Limb (tissue), 2 donors: ENCODE measurements around the gene MRPL48.
"Not testable (repeated sequence)": the region's sequence is repeated elsewhere in the genome, so short reads cannot be mapped to it uniquely, and the experiment has no call there.

ENCODE experiments used
- DNase-seq, 2 donors: peaks; one replicate each; pipeline ENCODE4 v3.0.0-alpha.2; 2016; ENCODE audit errors: extremely low spot score in 2 of 2

MRPL48 gene

GRCh38 chr11:73787643-73788558 is at the start of gene MRPL48:
TSS of gene MRPL48 (plus strand) at chr11:73787874. CDS start at chr11:73787972, 98 bp downstream.
- peak; percentile 92 to 93 for DNase-seq

GRCh38 chr11:73743045-73743444 is 44.6 kb upstream of the MRPL48 start:
- DNase-seq: no peak

- no peak for DNase-seq
These were observed 41.0 kb upstream of the MRPL48 start for GRCh38 chr11:73746701-73747100.

GRCh38 chr11:73747762-73748161 is 39.9 kb upstream of the MRPL48 start:
- no peak for DNase-seq

- DNase-seq: no peak
These were observed 39.4 kb upstream of the MRPL48 start for GRCh38 chr11:73748300-73748699.

- DNase-seq: no peak
These were observed 38.6 kb upstream of the MRPL48 start for GRCh38 chr11:73749118-73749517.

- no peak for DNase-seq
These were observed 37.4 kb upstream of the MRPL48 start for GRCh38 chr11:73750228-73750627.

GRCh38 chr11:73750862-73751261 is 36.8 kb upstream of the MRPL48 start:
- DNase-seq: not testable (repeated sequence)

GRCh38 chr11:73752216-73752867 is 35.3 kb upstream of the MRPL48 start:
- no peak for DNase-seq

GRCh38 chr11:73752903-73753302 is 34.8 kb upstream of the MRPL48 start:
- no peak for DNase-seq

- DNase-seq: no peak
These were observed 33.7 kb upstream of the MRPL48 start for GRCh38 chr11:73753938-73754337.

- no peak for DNase-seq
These were observed 32.0 kb upstream of the MRPL48 start for GRCh38 chr11:73755670-73756069.

- no peak for DNase-seq
These were observed 30.1 kb upstream of the MRPL48 start for GRCh38 chr11:73757598-73757997.

- DNase-seq: no peak
These were observed 29.2 kb upstream of the MRPL48 start for GRCh38 chr11:73758451-73758850.

- peak in 1 of 2 donors; percentile 32 for DNase-seq
These were observed 28.0 kb upstream of the MRPL48 start for GRCh38 chr11:73759610-73760134.

- peak; percentile 35 to 76 for DNase-seq
These were observed 27.5 kb upstream of the MRPL48 start for GRCh38 chr11:73760135-73760678.

- peak; percentile 100 for DNase-seq
These were observed 26.8 kb upstream of the MRPL48 start, which contains the start of gene RAB6A for GRCh38 chr11:73760679-73761402. TSS of gene RAB6A (minus strand) at chr11:73761074. CDS start at chr11:73760635, 439 bp downstream.

- DNase-seq: no peak
These were observed 26.2 kb upstream of the MRPL48 start for GRCh38 chr11:73761403-73761945.

GRCh38 chr11:73762732-73763131 is 24.9 kb upstream of the MRPL48 start:
- no peak for DNase-seq

GRCh38 chr11:73766763-73767162 is 20.9 kb upstream of the MRPL48 start:
- no peak for DNase-seq

GRCh38 chr11:73770811-73771210 is 16.9 kb upstream of the MRPL48 start:
- not testable (repeated sequence) for DNase-seq
